HAP-1 (cell line): Measurements from ENCODE around the gene DENND6A.

Source experiments
- DNase-seq, 2 experiments: peaks; one replicate each; pipeline ENCODE4 v3.0.0-alpha.2; 2016 to 2020; ENCODE audit warnings: low spot score in 2 of 2
- H3K27me3 ChIP-seq: fragments of 250-450 bp; sonication (Bioruptor Pico); 2 replicates; pipeline ENCODE4 v1.5.1; 2020; ENCODE audit warnings: low read depth, mild to moderate bottlenecking, moderate library complexity
- H3K36me3 ChIP-seq: fragments of 250-450 bp; sonication (Bioruptor Pico); replicated peaks from 2 replicates; pipeline ENCODE4 v1.5.1; 2020; ENCODE audit warnings: mild to moderate bottlenecking
- H3K4me1 ChIP-seq: fragments of 250-450 bp; sonication (Bioruptor Pico); 2 replicates; pipeline ENCODE4 v1.5.1; 2020; ENCODE audit warnings: mild to moderate bottlenecking
- H3K4me3 ChIP-seq: fragments of 250-450 bp; sonication (Bioruptor Pico); 2 replicates; pipeline ENCODE4 v1.5.1; 2020; ENCODE audit warnings: mild to moderate bottlenecking, moderate library complexity
- H3K9me3 ChIP-seq: fragments of 250-450 bp; sonication (Bioruptor Pico); 2 replicates; pipeline ENCODE4 v1.5.1; 2020; ENCODE audit warnings: mild to moderate bottlenecking, moderate library complexity
- in situ Hi-C: fragments of 300-500 bp; cut with MboI; formaldehyde crosslinking; loops from 3 replicates; pipeline ENCODE4 v1.14.3; 2020; ENCODE audit warnings: low sequenced_read_pairs, inconsistent platforms, mixed read lengths

The DENND6A gene

GRCh38 chr3:57682284-57682683 is 10.6 kb downstream of the DENND6A start:
- Histone ChIP-seq H3K9me3 (no peaks in the 10 kb centered on the region), H3K27me3 (no peaks in the 10 kb centered on the region), H3K4me1 (peaks cover 5% of the 10 kb centered on the region; the same call in 1 of the 2 replicates), H3K36me3 (no peaks in the 10 kb centered on the region), H3K4me3 (no peak overlapping the region)
- in situ Hi-C loops: no loop called here
- no peak for DNase-seq

GRCh38 chr3:57681691-57682090 is 11.2 kb downstream of the DENND6A start:
- H3K9me3 ChIP-seq: no peaks in the 10 kb centered on the region
- H3K4me1 ChIP-seq: peaks cover 5% of the 10 kb centered on the region; the same call in 1 of the 2 replicates
- no peaks in the 10 kb centered on the region for H3K36me3 ChIP-seq
- no peaks in the 10 kb centered on the region for H3K27me3 ChIP-seq
- no peak overlapping the region for H3K4me3 ChIP-seq
- no peak for DNase-seq
- in situ Hi-C loops: no loop called here

GRCh38 chr3:57680046-57680445 is 12.8 kb downstream of the DENND6A start:
- no peak for DNase-seq
- Histone ChIP-seq H3K36me3 (no peaks in the 10 kb centered on the region), H3K4me3 (no peak overlapping the region), H3K9me3 (no peaks in the 10 kb centered on the region), H3K4me1 (peaks cover 5% of the 10 kb centered on the region; the same call in 1 of the 2 replicates), H3K27me3 (no peaks in the 10 kb centered on the region)
- in situ Hi-C loops: no loop called here

- no peaks in the 10 kb centered on the region for H3K4me1 ChIP-seq
- no peak overlapping the region for H3K4me3 ChIP-seq
- H3K27me3 ChIP-seq: no peaks in the 10 kb centered on the region
- no peaks in the 10 kb centered on the region for H3K9me3 ChIP-seq
- H3K36me3 ChIP-seq: no peaks in the 10 kb centered on the region
- no peak for DNase-seq
- in situ Hi-C loops: no loop called here
These were observed 17.3 kb downstream of the DENND6A start for GRCh38 chr3:57675530-57675929.

- no peak overlapping the region for H3K4me3 ChIP-seq
- H3K9me3 ChIP-seq: no peaks in the 10 kb centered on the region
- no peaks in the 10 kb centered on the region for H3K4me1 ChIP-seq
- no peaks in the 10 kb centered on the region for H3K36me3 ChIP-seq
- no peak for DNase-seq
- H3K27me3 ChIP-seq: no peaks in the 10 kb centered on the region
- in situ Hi-C loops: no loop called here
These were observed 19.7 kb downstream of the DENND6A start for GRCh38 chr3:57673156-57673555.

GRCh38 chr3:57670543-57670942 is 22.3 kb downstream of the DENND6A start:
- no peak overlapping the region for H3K4me3 ChIP-seq
- in situ Hi-C loops: no loop called here
- no peak for DNase-seq
- no peaks in the 10 kb centered on the region for H3K9me3 ChIP-seq
- H3K27me3 ChIP-seq: no peaks in the 10 kb centered on the region
- H3K4me1 ChIP-seq: peaks cover 6% of the 10 kb centered on the region
- no peaks in the 10 kb centered on the region for H3K36me3 ChIP-seq

- Histone ChIP-seq H3K9me3 (no peaks in the 10 kb centered on the region), H3K27me3 (no peaks in the 10 kb centered on the region), H3K4me1 (peaks cover 15% of the 10 kb centered on the region), H3K4me3 (no peak overlapping the region), H3K36me3 (peaks cover 13% of the 10 kb centered on the region)
- in situ Hi-C loops: no loop called here
- no peak for DNase-seq
These were observed 31.5 kb downstream of the DENND6A start for GRCh38 chr3:57661404-57661803.

GRCh38 chr3:57659806-57660439 is 33.0 kb downstream of the DENND6A start:
- Histone ChIP-seq H3K36me3 (peaks cover 13% of the 10 kb centered on the region), H3K4me1 (peaks cover 2% of the 10 kb centered on the region), H3K4me3 (no peak overlapping the region), H3K9me3 (no peaks in the 10 kb centered on the region), H3K27me3 (no peaks in the 10 kb centered on the region)
- in situ Hi-C loops: no loop called here
- DNase-seq: no peak

GRCh38 chr3:57659004-57659673 is 33.7 kb downstream of the DENND6A start:
- Histone ChIP-seq H3K9me3 (no peaks in the 10 kb centered on the region), H3K36me3 (peaks cover 13% of the 10 kb centered on the region), H3K4me3 (no peak overlapping the region), H3K4me1 (no peaks in the 10 kb centered on the region; the same call in 1 of the 2 replicates), H3K27me3 (no peaks in the 10 kb centered on the region)
- no peak for DNase-seq
- in situ Hi-C loops: no loop called here

- Histone ChIP-seq H3K27me3 (no peaks in the 10 kb centered on the region), H3K36me3 (peaks cover 13% of the 10 kb centered on the region), H3K9me3 (no peaks in the 10 kb centered on the region), H3K4me3 (no peak overlapping the region), H3K4me1 (no peaks in the 10 kb centered on the region)
- in situ Hi-C loops: no loop called here
- no peak for DNase-seq
These were observed 34.3 kb downstream of the DENND6A start for GRCh38 chr3:57658536-57658935.

GRCh38 chr3:57655727-57656126 is 37.1 kb downstream of the DENND6A start:
- Histone ChIP-seq H3K4me3 (no peak overlapping the region), H3K36me3 (peaks cover 13% of the 10 kb centered on the region), H3K27me3 (no peaks in the 10 kb centered on the region), H3K4me1 (no peaks in the 10 kb centered on the region), H3K9me3 (no peaks in the 10 kb centered on the region)
- no peak for DNase-seq
- in situ Hi-C loops: no loop called here

- in situ Hi-C loops: no loop called here
- H3K36me3 ChIP-seq: peaks cover 6% of the 10 kb centered on the region
- no peaks in the 10 kb centered on the region for H3K27me3 ChIP-seq
- H3K9me3 ChIP-seq: no peaks in the 10 kb centered on the region
- no peak overlapping the region for H3K4me3 ChIP-seq
- H3K4me1 ChIP-seq: no peaks in the 10 kb centered on the region
- DNase-seq: no peak
These were observed 38.6 kb downstream of the DENND6A start for GRCh38 chr3:57654267-57654666.

- H3K9me3 ChIP-seq: no peaks in the 10 kb centered on the region
- peaks cover 3% of the 10 kb centered on the region for H3K36me3 ChIP-seq
- H3K27me3 ChIP-seq: no peaks in the 10 kb centered on the region
- no peaks in the 10 kb centered on the region for H3K4me1 ChIP-seq
- no peak overlapping the region for H3K4me3 ChIP-seq
- no peak for DNase-seq
- in situ Hi-C loops: no loop called here
These were observed 40.7 kb downstream of the DENND6A start for GRCh38 chr3:57652203-57652602.

GRCh38 chr3:57647292-57647940 is 45.5 kb downstream of the DENND6A start:
- Histone ChIP-seq H3K9me3 (no peaks in the 10 kb centered on the region), H3K4me3 (no peak overlapping the region), H3K4me1 (no peaks in the 10 kb centered on the region), H3K27me3 (no peaks in the 10 kb centered on the region), H3K36me3 (peaks cover 11% of the 10 kb centered on the region; the same call in 1 of the 2 replicates)
- in situ Hi-C loops: no loop called here
- DNase-seq: no peak
